NCI-H524 (cell line): ENCODE data around the gene KCNJ13.
"Not testable (repeated sequence)": the region's sequence is repeated elsewhere in the genome, so short reads cannot be mapped to it uniquely, and the experiment has no call there.

Experiments
- DNase-seq, 2 experiments: peaks; one replicate each; lab custom pipeline; 2025; lab: John Stamatoyannopoulos, UW

KCNJ13 gene

GRCh38 chr2:232767866-232768265 is 8.5 kb downstream of the KCNJ13 start:
- no peak for DNase-seq

GRCh38 chr2:232761301-232761907 is 15.0 kb downstream of the KCNJ13 start:
- peak; percentile 11 to 46 for DNase-seq

- DNase-seq: no peak
Observed at GRCh38 chr2:232757905-232758304, 18.5 kb downstream of the KCNJ13 start.

- peak in 1 of 2 experiments; percentile 9 for DNase-seq
Observed at GRCh38 chr2:232750135-232750671, 26.2 kb downstream of the KCNJ13 start.

GRCh38 chr2:232749331-232749730 is 27.0 kb downstream of the KCNJ13 start:
- DNase-seq: no peak

GRCh38 chr2:232748038-232748437 is 28.3 kb downstream of the KCNJ13 start:
- no peak for DNase-seq

GRCh38 chr2:232744963-232745362 is 31.4 kb downstream of the KCNJ13 start:
- no peak for DNase-seq

- DNase-seq: no peak
Observed at GRCh38 chr2:232741972-232742371, 34.4 kb downstream of the KCNJ13 start.

GRCh38 chr2:232741294-232741693 is 35.1 kb downstream of the KCNJ13 start:
- no peak for DNase-seq

GRCh38 chr2:232731470-232731869 is 44.9 kb downstream of the KCNJ13 start:
- DNase-seq: no peak

GRCh38 chr2:232728785-232729184 is 47.6 kb downstream of the KCNJ13 start:
- DNase-seq: no peak

- DNase-seq: no peak
Observed at GRCh38 chr2:232723027-232723426, 53.3 kb downstream of the KCNJ13 start.

- no peak for DNase-seq
Observed at GRCh38 chr2:232721882-232722281, 54.5 kb downstream of the KCNJ13 start.

- DNase-seq: no peak
Observed at GRCh38 chr2:232721261-232721660, 55.1 kb downstream of the KCNJ13 start.

- DNase-seq: not testable (repeated sequence)
Observed at GRCh38 chr2:232720056-232720455, 56.3 kb downstream of the KCNJ13 start.
